Measurements from ENCODE around the gene PTH2. TPM values are rescaled to one million over a fixed set of nuclear protein-coding genes. Genes with fewer than 3 reads are reported as not detected.

PTH2 gene
- total and polyA plus RNA-seq, 10 of the 15 experiments (the other 5 are each of a cell fraction or from before 2014, with no cell fraction given): not detected

GRCh38 chr19:49422407-49423070, 702 bp downstream of the PTH2 start:
- ChIA-PET SMC1A (ENCODE audit: uncharacterized antibody, unreplicated experiment) (no interaction called here), CTCF (interaction anchor here (1.4 kb wide), 1 partner anchor 11 kb away, joined by 3 read pairs; no protein-coding TSS in a partner anchor), RAD21 (ENCODE audit: unreplicated experiment) (no interaction called here), POLR2A (no interaction called here)
- peaks cover 4% of the 10 kb centered on the region; the same call in 1 of the 2 replicates for H3K4me1 ChIP-seq (ENCODE audit: control insufficient read depth, insufficient read depth, low read length)
- H3K9me3 ChIP-seq (replicated peaks; ENCODE audit: control insufficient read depth, insufficient read depth, low read length): no peaks in the 10 kb centered on the region
- no peak overlapping the region for H3K27ac ChIP-seq (ENCODE audit: control insufficient read depth, insufficient read depth)
- no peaks in the 10 kb centered on the region for H3K36me3 ChIP-seq (ENCODE audit: control insufficient read depth in 2 of 2, insufficient read depth in 2 of 2, low read length in 1 of 2)
- WGBS (ENCODE audit: insufficient coverage, insufficient replicate concordance, low lambda C conversion rate, missing lambda C conversion rate): 33% methylated on average over 49 of the region's 58 CpGs
- ATAC-seq: peak; percentile 66
- no peaks in the 10 kb centered on the region for H4K20me1 ChIP-seq (ENCODE audit: control insufficient read depth, insufficient read depth)
- no peak overlapping the region for H3K9ac ChIP-seq (ENCODE audit: control insufficient read depth, insufficient read depth, low read length)
- no TSS peak for BruUV-seq (replicated peaks)
- no peak overlapping the region for H3K4me2 ChIP-seq (ENCODE audit: control insufficient read depth, insufficient read depth)
- DNase-seq (ENCODE audit: low read depth, low spot score): no peak
- H3K27me3 ChIP-seq (replicated peaks in 1 of 2; ENCODE audit: control insufficient read depth in 2 of 2, insufficient read depth in 2 of 2, low read length in 1 of 2): peaks cover 23 to 49% of the 10 kb centered on the region in 2 experiments
- in situ Hi-C loops (cut with MboI): no loop called here
- no peak overlapping the region for H2AFZ ChIP-seq (ENCODE audit: control insufficient read depth, low read depth, low read length)
- H3K79me2 ChIP-seq (ENCODE audit: control insufficient read depth, insufficient read depth, low read length): no peaks in the 10 kb centered on the region
- intact Hi-C loops (cut with micrococcal nuclease; ENCODE audit: unreplicated experiment): no loop called here
- TF ChIP-seq BHLHE40 (IDR thresholded peaks at IDR 0.05; ENCODE audit: borderline replicate concordance in 1 of 2, low read depth in 2 of 2, low read length in 1 of 2) (0 out of 4 replicates have a peak, but pooled peaks of 1 of the 2 experiments have one; percentile 6), TAF1 (IDR thresholded peaks at IDR 0.05; ENCODE audit: borderline replicate concordance, low read depth, low read length) (no peak), CHD1 (IDR thresholded peaks at IDR 0.05; ENCODE audit: low read depth, low read length) (no peak), CTCF (IDR thresholded peaks at IDR 0.05 in 2 of 3, conservative IDR thresholded peaks at IDR 0.05 in 1 of 3; ENCODE audit: control insufficient read depth in 2 of 3, extremely low read depth in 1 of 3, insufficient read depth in 1 of 3, low read depth in 3 of 3, low read length in 3 of 3) (peak; percentile 17 to 31 (median 23); a peak in 2 of 6 replicates), MTA2 (IDR thresholded peaks at IDR 0.05; ENCODE audit: low read depth) (no peak), CBX3 (IDR thresholded peaks at IDR 0.05; ENCODE audit: borderline replicate concordance, low read depth) (no peak), EZH2 (IDR thresholded peaks at IDR 0.05; ENCODE audit: borderline replicate concordance, control insufficient read depth, low read depth, low read length) (0 out of 2 replicates have a peak, but pooled peaks have one; percentile 11), POLR2AphosphoS5 (IDR thresholded peaks at IDR 0.05; ENCODE audit: low read length) (no peak), HDAC6 (IDR thresholded peaks at IDR 0.05; ENCODE audit: unreplicated experiment) (peak; percentile 93)
- no peak for FAIRE-seq
- no peak overlapping the region for H3K4me3 ChIP-seq

Measured in GM12878 (cell line).